HG03039 (cell line): ENCODE data around the gene IKBIP.
"Not testable (repeated sequence)": the region's sequence is repeated elsewhere in the genome, so short reads cannot be mapped to it uniquely, and the experiment has no call there.

ENCODE experiments used
- ATAC-seq: cut with Tn5 transposase; IDR thresholded peaks from one replicate; pipeline ENCODE4 v1.9.1; 2021; ENCODE audit warnings: mild to moderate bottlenecking, moderate library complexity; ENCODE audit not compliant: unreplicated experiment

Gene IKBIP

DNA sequence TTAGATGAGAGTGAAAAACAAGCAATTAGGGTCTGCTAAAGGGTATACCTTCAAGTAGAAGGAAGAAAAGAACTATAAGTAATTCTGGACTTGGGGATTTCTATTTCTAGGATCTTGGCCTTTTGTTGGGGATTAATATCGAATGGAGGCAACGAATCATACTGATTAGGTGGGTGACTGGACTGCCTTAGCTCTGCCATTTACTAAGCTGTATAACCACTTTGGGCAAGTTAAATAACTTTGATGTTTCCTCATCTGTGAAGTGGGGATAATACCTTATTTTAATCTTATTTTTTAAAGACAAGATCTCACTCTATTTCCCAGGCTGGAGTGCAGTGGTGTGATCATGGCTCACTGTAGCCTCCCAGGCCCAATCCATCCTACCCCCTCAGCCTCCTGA is 6.6 kb downstream of the IKBIP start:
- ATAC-seq, result no peak

DNA sequence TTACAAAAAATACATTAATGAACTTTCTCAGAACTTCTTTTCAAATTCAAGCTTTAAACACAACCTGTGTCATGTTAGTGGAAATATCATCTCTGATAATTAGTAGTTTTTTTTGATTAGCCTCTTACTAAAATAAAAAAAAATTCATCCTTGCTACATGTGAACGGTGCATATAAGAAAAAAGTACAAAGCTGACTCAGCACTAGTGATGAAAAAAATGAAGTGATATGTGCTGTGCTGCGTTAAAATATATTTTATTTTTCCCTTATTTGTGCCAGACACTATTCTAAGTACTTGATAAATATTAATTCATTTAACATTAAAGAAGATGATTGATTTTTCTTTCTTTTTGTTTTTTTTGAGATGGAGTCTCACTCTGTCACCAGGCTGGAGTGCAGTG is 7.5 kb downstream of the IKBIP start:
- no peak for ATAC-seq

DNA sequence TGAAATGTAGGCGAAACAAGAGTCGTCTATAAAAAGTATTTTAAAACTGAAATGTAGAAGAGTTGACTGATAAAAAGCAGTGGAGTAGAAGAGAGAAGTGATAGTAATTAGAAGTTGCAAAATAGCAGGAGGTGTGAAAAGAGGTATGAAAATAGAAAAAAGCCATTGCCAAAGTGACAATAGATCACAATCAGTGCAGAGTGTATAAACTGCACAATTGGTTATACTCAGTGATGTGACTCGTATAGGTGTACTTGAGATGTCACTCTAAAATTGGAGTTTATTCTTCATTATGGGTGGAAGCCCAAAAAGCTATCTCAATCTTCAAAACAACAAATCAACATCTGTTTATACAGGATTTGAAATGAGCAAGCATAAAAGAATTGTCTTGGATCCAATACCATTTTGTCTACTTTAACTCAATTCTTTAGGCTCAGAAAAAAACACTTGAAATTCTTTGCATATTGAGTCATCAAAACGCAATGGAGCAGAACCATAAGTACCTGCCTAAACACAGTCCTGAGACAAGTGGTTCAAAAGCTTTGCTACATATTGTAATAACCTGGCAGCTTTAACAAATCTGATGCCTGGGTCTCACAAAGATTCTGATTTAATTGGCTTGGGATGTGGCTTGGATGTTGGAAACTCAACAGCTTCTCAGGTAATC is 8.8 kb downstream of the IKBIP start:
- peak; percentile 77 for ATAC-seq

DNA sequence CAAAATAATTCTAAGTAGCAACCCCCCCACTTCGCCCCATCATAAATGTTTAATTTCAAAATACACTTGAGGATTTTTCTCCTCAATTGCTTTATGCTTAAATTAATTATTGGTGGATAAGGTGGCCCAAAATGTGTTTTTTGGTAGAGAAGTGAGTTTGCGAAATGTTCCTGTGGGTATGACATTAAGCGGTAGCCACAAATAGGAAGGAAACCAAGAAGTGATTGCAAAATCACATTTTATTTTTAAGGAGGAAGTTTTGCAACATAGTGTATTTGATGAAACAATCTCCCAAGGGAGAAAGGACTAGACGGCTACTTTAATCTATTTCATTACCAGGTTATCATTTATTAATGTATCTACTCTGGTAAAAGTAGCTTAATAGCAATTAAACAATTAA is 25.6 kb downstream of the IKBIP start:
- no peak for ATAC-seq

DNA sequence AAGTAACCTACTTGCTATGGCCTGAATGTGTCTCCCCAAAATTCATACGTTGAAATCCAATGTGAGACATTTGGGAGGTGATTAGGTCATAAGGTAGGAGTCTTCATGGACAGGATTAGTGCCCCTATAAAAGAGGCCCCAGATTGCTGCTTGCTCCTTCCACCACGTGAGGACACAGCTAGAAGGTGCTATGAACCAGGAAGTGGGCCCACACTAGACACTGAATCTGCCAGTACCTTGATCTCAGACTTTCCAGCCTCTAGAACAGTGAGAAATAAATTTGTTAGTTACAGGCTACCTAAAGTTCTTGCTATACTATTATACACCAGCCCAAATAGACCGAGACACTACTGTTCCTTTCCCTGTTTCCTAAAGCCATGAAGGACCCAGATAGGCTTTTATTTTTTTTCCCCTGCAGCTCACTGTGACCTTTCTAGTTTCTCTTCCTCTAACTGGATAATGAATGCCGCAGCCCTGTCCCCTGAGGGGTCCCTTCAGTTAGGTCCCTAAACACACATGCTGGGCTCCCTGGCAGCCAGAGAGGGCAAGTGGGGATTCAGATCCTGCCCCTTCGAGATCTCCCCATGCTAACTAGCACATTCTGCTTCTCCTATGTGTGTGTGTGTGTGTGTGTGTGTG is 31.8 kb downstream of the IKBIP start:
- ATAC-seq, result peak; percentile 71

DNA sequence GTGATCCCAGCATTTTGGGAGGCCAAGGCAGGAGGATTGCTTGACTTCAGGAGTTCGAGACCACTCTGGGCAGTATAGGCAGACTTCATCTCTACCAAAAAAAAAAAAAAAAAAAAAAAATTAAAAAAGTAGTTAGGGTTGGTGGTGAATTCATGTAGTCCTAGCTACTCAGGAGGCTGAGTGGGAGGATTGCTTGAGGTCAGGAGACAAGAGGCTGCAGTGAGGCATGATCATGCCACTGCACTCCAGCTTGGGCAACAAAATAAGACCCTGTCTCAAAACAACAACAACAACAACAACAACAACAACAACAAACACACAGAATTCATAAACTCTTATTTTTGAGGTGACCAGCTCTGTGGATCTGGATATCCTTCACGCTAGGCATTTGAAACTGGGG is 34.0 kb downstream of the IKBIP start:
- no peak for ATAC-seq

DNA sequence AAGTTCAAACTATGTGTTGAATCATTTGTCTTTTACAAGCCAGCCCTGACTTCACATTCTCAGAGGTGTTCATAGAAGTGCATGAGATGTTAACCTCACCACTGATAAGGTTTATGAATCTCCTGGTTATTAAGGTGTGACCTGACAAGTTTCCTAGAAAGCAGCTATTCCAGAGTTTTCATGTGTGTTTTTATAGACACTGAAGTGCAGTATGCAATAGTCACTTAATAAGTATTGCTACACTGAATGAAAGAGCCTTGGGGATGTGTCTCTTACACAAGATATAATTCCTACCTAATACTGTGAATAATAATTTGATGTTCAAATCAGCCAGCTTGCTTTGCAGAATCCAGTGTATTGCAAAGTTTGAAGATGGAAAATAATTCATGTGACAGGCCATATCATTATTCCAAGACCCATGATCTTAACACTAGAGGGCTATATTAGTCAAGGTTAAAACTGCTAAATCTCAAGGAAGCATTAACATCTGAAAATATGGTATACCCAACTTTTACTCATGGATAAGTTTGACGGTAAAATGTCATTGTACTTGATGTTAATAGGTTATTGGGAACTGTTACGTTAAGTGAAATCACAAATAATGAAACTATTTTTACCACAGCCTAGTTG is 38.1 kb downstream of the IKBIP start:
- ATAC-seq, result no peak

DNA sequence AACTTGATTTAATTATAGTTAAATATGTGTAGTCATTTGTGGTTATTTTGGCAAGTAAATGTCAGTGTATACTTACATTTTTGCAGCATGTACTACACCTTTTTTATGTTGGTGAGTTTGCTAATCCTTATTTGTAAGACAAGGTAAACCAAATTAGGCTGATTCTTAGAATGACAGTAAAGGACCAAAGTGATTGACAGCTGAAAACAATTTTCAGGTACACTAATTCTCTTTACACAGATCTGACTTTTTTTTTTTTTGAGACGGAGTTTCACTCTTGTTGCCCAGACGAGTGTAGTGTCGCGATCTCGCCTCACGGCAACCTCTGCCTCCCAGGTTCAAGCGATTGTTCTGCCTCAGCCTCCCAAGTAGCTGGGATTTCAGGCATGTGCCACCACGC is 42.7 kb downstream of the IKBIP start:
- no peak for ATAC-seq

DNA sequence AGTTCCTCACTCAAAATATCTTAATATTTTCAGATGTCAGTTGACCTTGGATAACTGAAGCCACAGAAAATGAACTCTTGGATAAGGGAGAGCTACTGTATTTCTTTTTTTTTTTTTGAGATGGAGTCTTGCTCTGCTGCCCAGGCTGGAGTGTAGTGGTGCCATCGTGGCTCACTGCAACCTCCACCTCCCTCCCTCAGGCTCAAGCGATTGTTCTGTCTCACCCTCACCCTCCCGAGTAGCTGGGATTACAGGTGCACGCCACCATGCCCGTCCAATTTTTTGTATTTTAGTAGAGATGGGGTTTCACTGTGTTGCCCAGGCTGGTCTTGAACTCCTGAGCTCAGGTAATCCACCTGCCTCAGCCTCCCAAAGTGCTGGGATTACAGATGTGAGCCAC is 47.3 kb downstream of the IKBIP start:
- not testable (repeated sequence) for ATAC-seq

DNA sequence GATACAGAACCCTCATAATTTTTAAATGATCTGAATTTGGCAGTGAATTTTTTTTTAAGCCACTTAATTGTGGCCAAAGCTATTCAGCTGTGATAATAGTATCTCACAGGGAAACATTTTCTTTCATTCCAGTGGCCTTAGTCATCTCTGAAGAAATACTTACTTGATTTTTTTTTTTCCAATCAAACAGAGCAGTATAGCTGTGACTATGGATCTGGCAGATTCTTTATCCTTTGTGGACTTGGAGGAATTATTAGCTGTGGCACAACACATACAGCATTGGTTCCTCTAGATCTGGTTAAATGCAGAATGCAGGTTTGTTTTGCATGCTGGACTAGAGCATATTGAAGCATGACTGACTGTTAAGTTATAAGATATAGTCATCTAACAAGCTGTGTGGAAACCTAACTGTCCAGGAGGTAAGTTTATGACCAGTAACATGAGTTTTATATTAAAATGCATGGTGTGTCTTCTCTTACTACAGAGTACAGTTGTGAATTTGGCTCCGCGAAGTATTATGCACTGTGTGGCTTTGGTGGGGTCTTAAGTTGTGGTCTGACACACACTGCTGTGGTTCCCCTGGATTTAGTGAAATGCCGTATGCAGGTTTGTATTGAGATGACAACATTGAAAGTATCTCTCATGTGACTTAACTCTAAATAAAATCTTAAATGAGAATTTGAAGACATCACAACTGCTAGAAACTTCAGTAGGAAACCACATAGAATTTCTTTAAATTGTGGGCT is 49.2 kb downstream of the IKBIP start:
- ATAC-seq, result no peak

DNA sequence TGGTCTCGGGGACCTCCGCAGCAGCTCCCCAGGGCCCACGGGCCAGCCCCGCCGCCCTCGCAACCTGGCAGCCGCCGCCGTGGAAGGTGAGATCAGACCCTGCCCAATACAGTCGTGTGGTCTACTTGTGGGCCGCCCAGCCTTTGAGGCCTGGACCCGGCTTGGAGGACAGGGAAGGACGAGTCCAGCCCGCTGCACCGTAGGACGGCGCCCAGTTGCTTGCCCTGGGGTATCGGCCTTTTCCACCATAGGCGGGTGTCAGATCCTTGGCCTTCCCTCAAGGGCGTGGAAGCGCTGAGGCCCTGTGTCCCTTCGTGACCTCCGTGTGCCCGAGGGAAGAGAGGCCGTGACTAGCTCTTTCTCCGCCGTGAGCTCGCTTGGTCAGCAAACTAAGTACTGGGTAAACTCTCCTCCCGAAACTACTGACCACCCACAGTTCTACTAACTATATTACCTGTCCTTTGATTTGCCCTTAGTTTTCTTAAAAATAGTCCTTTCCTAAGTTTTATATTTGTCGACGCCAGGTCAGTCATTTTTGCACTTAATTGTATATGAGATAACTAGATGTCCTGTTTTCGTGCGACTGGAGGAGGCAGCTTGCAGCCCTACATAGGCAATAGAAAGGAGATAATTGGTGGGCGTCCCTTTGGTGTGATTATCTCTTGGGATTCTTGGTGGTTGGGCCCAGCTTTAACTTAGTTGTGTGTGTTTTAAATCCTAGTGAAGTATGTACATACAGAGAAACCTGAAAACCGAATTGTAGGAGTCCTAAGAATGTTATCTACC is 50.3 kb downstream of the IKBIP start:
- peak; percentile 7 for ATAC-seq

DNA sequence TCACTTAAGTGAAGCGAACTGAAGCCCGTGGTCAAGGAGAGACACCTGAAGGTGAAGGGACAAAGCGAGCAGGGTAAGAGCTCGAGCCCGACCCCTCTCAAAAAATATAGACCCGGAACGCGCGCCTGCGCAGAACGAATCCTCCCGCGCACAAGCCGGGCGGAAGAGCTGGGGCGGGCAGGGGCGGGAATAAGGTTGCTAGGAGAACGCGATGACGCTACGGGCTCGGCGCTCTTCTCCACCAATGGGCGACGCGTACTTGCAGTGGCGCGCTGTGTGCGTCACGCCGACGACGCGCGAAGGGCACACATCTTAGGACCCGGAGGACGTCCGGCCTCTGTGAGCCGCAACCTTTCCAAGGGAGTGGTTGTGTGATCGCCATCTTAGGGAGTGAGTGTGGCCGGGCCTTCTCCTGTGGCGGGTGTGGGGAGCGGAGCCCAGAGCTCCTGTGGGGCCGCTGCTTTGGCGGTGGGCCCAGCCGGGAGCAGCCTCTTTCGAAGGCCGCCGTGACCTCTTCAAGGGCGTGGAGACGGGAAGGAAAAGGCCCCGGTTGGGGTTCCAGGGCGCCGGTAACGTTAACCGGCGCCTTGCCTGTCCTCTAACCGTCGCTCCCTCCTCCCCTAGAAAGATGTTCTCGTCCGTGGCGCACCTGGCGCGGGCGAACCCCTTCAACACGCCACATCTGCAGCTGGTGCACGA is 51.1 kb downstream of the IKBIP start, which contains the start of gene SLC25A3:
SLC25A3 (plus strand) TSS at position 336 of the 699 bp plus-strand sequence; CDS start at position 629, 293 bp downstream.
- peak; percentile 97 for ATAC-seq

DNA sequence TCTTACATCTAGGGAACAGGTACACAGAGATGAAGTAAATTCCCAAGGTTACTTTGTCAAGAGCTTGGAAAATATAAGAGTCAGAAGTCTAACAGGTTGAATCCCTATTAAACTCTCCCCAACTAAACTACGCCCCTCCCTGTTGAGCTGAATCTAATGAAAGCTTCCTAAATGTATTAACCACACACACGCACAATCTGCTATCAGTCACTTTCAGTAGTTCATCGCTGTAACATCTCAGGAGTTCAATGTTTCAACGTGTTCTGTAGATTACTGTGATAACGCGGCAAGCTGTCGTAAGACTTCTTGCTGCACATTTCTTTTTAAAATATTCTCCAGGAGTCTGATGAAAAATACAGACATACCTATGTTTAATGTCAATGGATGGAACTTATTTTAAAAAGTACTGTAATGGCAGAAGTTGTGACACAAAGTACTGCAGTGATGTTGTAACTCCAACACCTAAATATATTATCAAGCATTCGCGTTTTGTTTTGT is 51.7 kb downstream of the IKBIP start:
- peak; percentile 1 for ATAC-seq

DNA sequence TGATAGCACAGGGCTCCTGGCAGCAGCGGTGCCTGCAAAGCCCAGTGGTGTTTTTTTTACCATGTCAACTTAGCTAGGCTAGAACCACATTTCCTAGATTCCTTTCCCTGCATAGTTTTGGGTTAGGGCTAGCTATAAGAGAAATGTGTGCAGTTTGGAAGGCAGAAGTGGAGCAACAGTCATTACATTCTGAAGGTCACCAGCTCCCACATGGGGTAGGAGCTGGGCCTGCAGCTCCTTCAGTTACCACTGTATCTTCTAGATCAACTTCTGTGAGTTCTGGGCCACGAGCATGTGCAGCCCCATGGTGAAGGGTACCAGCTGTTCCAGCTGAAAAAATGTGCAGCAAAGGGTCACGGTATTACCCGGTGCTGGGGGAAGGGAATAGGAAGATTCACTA is 53.4 kb downstream of the IKBIP start:
- no peak for ATAC-seq

DNA sequence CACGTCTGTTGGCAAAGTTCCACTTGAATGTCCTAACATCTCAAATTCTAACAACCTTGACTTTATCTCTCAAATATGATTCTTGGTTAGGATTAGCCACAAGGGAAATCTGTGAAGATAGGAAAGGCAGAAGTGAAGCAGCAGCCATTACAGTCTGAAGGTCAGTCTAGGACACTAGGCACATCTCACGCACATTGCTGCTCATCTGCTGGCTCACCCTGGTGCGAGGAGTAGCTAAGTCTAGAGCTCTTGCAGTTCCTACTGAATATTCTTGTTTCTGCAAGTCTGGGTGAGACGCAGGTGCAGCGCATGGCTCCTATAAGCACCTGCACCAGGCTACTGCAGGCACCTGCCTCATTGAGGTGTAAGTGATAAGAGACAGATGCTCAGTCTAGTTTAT is 57.5 kb downstream of the IKBIP start:
- ATAC-seq, result no peak

DNA sequence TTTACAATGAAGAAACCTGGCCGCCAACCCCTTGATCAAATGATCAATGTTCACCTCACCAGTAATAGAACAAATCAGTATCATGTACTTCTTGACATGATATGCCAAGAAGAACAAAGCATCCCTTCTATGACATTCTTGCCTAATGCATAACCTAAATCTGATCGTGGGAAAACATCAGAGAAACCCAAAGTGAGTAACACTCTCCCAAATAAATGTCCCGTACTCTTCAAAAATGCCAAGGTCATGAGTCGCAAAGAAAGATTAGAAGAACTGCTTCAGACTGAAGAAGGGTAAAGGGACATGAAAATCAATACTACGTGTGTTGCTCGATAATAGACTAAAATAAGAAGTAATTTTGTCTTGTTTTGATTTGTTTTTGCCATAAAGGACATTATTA is 62.5 kb downstream of the IKBIP start:
- no peak for ATAC-seq

DNA sequence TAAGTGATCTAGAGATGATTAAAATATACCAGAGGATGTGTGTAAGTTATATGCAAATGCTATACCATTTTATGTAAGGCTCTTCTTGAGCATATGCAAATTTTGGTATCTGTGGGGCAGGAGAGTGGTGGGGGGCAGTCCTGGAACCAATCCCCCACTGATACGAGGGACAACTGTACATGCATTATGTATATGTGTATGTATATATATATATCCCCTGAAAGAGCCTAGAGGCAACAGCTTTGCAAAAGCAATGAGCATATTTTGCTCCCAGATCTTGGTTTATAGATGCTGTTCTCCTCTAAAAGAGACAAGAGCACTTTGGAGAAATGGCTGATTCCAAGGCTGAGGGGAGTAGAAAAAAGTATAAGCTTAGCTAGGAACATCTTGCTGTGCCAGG is 63.5 kb downstream of the IKBIP start:
- ATAC-seq, result no peak

DNA sequence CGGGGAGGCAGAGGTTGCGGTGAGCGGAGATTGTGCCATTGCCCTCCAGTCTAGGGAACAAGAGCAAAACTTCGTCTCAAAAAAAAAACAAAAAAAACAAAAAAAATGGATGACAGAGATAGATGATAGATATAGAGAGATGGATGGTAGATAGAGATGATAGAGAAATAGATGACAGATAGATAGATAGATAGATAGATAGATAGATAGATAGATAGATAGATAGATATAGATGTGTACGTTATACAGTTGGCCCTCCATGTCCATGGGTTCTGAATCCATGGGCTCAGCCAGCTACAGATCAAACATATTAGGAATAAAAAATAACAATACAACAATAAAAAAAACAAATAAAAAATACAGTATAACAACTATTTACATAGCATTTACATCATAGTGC is 63.9 kb downstream of the IKBIP start:
- ATAC-seq, result no peak

DNA sequence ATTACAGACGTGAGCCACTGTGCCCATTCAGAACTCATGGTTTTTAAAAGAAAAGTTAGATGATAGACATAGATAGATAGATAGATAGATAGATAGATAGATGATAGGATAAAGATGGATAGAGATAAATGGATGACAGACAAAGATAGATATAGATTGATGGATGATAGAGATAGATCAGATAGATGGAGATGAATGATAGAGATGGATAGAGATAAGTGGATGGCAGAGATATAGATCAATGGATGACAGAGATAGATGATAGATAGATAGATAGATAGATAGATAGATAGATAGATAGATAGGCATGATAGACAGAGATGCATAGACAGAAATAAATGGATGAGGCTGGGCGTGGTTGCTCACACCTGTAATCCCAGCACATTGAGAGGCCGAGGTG is 64.8 kb downstream of the IKBIP start:
- ATAC-seq, result no peak

DNA sequence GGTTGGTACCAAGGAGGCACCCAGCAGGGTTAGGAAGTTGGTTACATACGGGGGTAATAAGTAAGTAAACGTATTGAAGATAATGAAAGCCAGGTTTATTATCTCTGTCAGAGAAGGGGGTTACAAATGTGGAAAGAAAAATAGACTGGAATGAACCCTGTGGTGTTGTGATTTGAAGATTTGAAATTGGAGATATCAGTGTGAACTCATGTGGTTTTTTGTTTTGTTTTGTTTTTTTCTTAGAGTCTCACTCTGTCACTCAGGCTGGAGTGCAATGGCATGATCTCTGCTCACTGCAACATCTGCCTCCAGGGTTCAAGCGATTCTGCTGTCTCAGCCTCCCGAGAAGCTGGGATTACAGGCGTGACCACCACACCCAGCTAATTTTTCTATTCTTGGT is 65.2 kb downstream of the IKBIP start:
- ATAC-seq, result no peak
